Activated T-cell treated with anti-CD3 and anti-CD28 coated beads for 4 hours (primary cell): ENCODE results near the gene NR2F2.

Source experiments
- DNase-seq: peaks from one replicate; pipeline ENCODE4 v3.0.0-alpha.2; 2020

Gene NR2F2

GRCh38 chr15:96330450-96331143 is at the start of gene NR2F2:
NR2F2 (plus strand) TSS chr15:96330700; CDS start chr15:96332106, 1,406 bp downstream.
- no peak for DNase-seq

- no peak for DNase-seq
These were observed 45.2 kb upstream of the NR2F2 start for GRCh38 chr15:96285305-96285704.

GRCh38 chr15:96285729-96286254 is 44.7 kb upstream of the NR2F2 start:
- DNase-seq: no peak

GRCh38 chr15:96290679-96291078 is 39.8 kb upstream of the NR2F2 start:
- DNase-seq: no peak

GRCh38 chr15:96292635-96293034 is 37.9 kb upstream of the NR2F2 start:
- DNase-seq: no peak

- no peak for DNase-seq
These were observed 37.1 kb upstream of the NR2F2 start for GRCh38 chr15:96293441-96293840.

GRCh38 chr15:96294766-96295165 is 35.7 kb upstream of the NR2F2 start:
- no peak for DNase-seq

- DNase-seq: no peak
These were observed 34.2 kb upstream of the NR2F2 start for GRCh38 chr15:96296264-96296663.

- DNase-seq: no peak
These were observed 32.7 kb upstream of the NR2F2 start for GRCh38 chr15:96297783-96298182.

- no peak for DNase-seq
These were observed 32.3 kb upstream of the NR2F2 start for GRCh38 chr15:96298217-96298616.

- no peak for DNase-seq
These were observed 29.7 kb upstream of the NR2F2 start for GRCh38 chr15:96300836-96301235.

- DNase-seq: no peak
These were observed 26.9 kb upstream of the NR2F2 start for GRCh38 chr15:96303503-96304056.

GRCh38 chr15:96304839-96305238 is 25.7 kb upstream of the NR2F2 start:
- DNase-seq: no peak

GRCh38 chr15:96306321-96306720 is 24.2 kb upstream of the NR2F2 start:
- DNase-seq: no peak

- DNase-seq: no peak
These were observed 22.6 kb upstream of the NR2F2 start for GRCh38 chr15:96307856-96308394.

GRCh38 chr15:96309143-96309660 is 21.3 kb upstream of the NR2F2 start:
- no peak for DNase-seq

- no peak for DNase-seq
These were observed 19.1 kb upstream of the NR2F2 start for GRCh38 chr15:96311256-96311955.

- no peak for DNase-seq
These were observed 18.6 kb upstream of the NR2F2 start for GRCh38 chr15:96311956-96312294.

GRCh38 chr15:96312641-96313335 is 17.7 kb upstream of the NR2F2 start:
- DNase-seq: no peak

- DNase-seq: no peak
These were observed 16.0 kb upstream of the NR2F2 start for GRCh38 chr15:96314518-96314917.

GRCh38 chr15:96314963-96315362 is 15.5 kb upstream of the NR2F2 start:
- DNase-seq: no peak

- no peak for DNase-seq
These were observed 13.4 kb upstream of the NR2F2 start for GRCh38 chr15:96316953-96317629.
